ENCODE results near the gene CTNNA1.

CTNNA1 gene

GRCh38 chr5:138948471-138949222 is 195.4 kb downstream of the CTNNA1 start:
- no peak overlapping the region for H3K27ac ChIP-seq (ENCODE audit: low read depth, low read length)
- H3K79me2 ChIP-seq (ENCODE audit: control insufficient read depth, low read length): no peaks in the 10 kb centered on the region
- H3K4me1 ChIP-seq (ENCODE audit: control insufficient read depth, low read length): peaks cover 6% of the 10 kb centered on the region
- H3K9me2 ChIP-seq (replicated peaks; ENCODE audit: control insufficient read depth, low read length): no peaks in the 10 kb centered on the region
- TF ChIP-seq EZH2phosphoT487 (IDR thresholded peaks at IDR 0.05; ENCODE audit: borderline replicate concordance, low read length): no peak
- TF ChIP-seq, protein P1, sequence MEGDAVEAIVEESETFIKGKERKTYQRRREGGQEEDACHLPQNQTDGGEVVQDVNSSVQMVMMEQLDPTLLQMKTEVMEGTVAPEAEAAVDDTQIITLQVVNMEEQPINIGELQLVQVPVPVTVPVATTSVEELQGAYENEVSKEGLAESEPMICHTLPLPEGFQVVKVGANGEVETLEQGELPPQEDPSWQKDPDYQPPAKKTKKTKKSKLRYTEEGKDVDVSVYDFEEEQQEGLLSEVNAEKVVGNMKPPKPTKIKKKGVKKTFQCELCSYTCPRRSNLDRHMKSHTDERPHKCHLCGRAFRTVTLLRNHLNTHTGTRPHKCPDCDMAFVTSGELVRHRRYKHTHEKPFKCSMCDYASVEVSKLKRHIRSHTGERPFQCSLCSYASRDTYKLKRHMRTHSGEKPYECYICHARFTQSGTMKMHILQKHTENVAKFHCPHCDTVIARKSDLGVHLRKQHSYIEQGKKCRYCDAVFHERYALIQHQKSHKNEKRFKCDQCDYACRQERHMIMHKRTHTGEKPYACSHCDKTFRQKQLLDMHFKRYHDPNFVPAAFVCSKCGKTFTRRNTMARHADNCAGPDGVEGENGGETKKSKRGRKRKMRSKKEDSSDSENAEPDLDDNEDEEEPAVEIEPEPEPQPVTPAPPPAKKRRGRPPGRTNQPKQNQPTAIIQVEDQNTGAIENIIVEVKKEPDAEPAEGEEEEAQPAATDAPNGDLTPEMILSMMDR (IDR thresholded peaks at IDR 0.05; ENCODE audit: low read depth, low read length, poor library complexity, severe bottlenecking): no peak
- no peaks in the 10 kb centered on the region for H3K9me3 ChIP-seq (ENCODE audit: control insufficient read depth, insufficient read depth, low read length)
- no peaks in the 10 kb centered on the region for H3K36me3 ChIP-seq (ENCODE audit: control insufficient read depth, low read length)
- H3K4me3 ChIP-seq (ENCODE audit: low read length): no peak overlapping the region
- no peaks in the 10 kb centered on the region for H3K27me3 ChIP-seq (ENCODE audit: control insufficient read depth, low read length)
- no peaks in the 10 kb centered on the region for H4K20me1 ChIP-seq (ENCODE audit: control insufficient read depth, insufficient read depth, low read depth, low read length)
- no peak overlapping the region for H3K4me2 ChIP-seq (ENCODE audit: low read length)
- no peaks in the 10 kb centered on the region for H3F3A ChIP-seq (ENCODE audit: control insufficient read depth, insufficient read depth)

GRCh38 chr5:138949223-138949574 is 196.0 kb downstream of the CTNNA1 start:
- no peak overlapping the region for H3K4me3 ChIP-seq (ENCODE audit: low read length)
- H3F3A ChIP-seq (ENCODE audit: control insufficient read depth, insufficient read depth): no peaks in the 10 kb centered on the region
- H4K20me1 ChIP-seq (ENCODE audit: control insufficient read depth, insufficient read depth, low read depth, low read length): no peaks in the 10 kb centered on the region
- no peak overlapping the region for H3K4me2 ChIP-seq (ENCODE audit: low read length)
- peaks cover 6% of the 10 kb centered on the region for H3K4me1 ChIP-seq (ENCODE audit: control insufficient read depth, low read length)
- H3K9me3 ChIP-seq (ENCODE audit: control insufficient read depth, insufficient read depth, low read length): no peaks in the 10 kb centered on the region
- H3K9me2 ChIP-seq (replicated peaks; ENCODE audit: control insufficient read depth, low read length): no peaks in the 10 kb centered on the region
- no peak overlapping the region for H3K27ac ChIP-seq (ENCODE audit: low read depth, low read length)
- H3K27me3 ChIP-seq (ENCODE audit: control insufficient read depth, low read length): no peaks in the 10 kb centered on the region
- H3K79me2 ChIP-seq (ENCODE audit: control insufficient read depth, low read length): no peaks in the 10 kb centered on the region
- TF ChIP-seq, protein P1 (IDR thresholded peaks at IDR 0.05; ENCODE audit: low read depth, low read length, poor library complexity, severe bottlenecking): no peak
- no peak for TF ChIP-seq EZH2phosphoT487 (IDR thresholded peaks at IDR 0.05; ENCODE audit: borderline replicate concordance, low read length)
- H3K36me3 ChIP-seq (ENCODE audit: control insufficient read depth, low read length): no peaks in the 10 kb centered on the region

GRCh38 chr5:138949988-138950387 is 196.8 kb downstream of the CTNNA1 start:
- Histone ChIP-seq H3K36me3 (ENCODE audit: control insufficient read depth, low read length) (no peaks in the 10 kb centered on the region), H4K20me1 (ENCODE audit: control insufficient read depth, insufficient read depth, low read depth, low read length) (no peaks in the 10 kb centered on the region), H3K79me2 (ENCODE audit: control insufficient read depth, low read length) (no peaks in the 10 kb centered on the region), H3K27ac (ENCODE audit: low read depth, low read length) (no peak overlapping the region), H3K4me1 (ENCODE audit: control insufficient read depth, low read length) (peaks cover 6% of the 10 kb centered on the region), H3F3A (ENCODE audit: control insufficient read depth, insufficient read depth) (no peaks in the 10 kb centered on the region), H3K9me3 (ENCODE audit: control insufficient read depth, insufficient read depth, low read length) (no peaks in the 10 kb centered on the region), H3K27me3 (ENCODE audit: control insufficient read depth, low read length) (no peaks in the 10 kb centered on the region), H3K9me2 (replicated peaks; ENCODE audit: control insufficient read depth, low read length) (no peaks in the 10 kb centered on the region), H3K4me2 (ENCODE audit: low read length) (no peak overlapping the region), H3K4me3 (ENCODE audit: low read length) (no peak overlapping the region)
- no peak for TF ChIP-seq EZH2phosphoT487 (IDR thresholded peaks at IDR 0.05; ENCODE audit: borderline replicate concordance, low read length)
- TF ChIP-seq, protein P1 (IDR thresholded peaks at IDR 0.05; ENCODE audit: low read depth, low read length, poor library complexity, severe bottlenecking): no peak
